ENCODE results near the gene RHBDD2. TPM values are rescaled to one million over a fixed set of nuclear protein-coding genes. Genes with fewer than 3 reads are reported as not detected.

The RHBDD2 gene
- total and polyA plus RNA-seq, 8 donors: 38.4 to 69.0 (median 46.7) TPM

GRCh38 chr7:75866114-75866488 lies 12.7 kb upstream of the RHBDD2 start:
- ATAC-seq: peak; percentile 11
- no peaks in the 10 kb centered on the region for H3K36me3 ChIP-seq
- intact Hi-C loops (cut with DNase I): loop anchor here in 1 of 2 donors (5.0 kb wide), 1 partner anchor 156 kb away; no protein-coding TSS in a partner anchor

DNA sequence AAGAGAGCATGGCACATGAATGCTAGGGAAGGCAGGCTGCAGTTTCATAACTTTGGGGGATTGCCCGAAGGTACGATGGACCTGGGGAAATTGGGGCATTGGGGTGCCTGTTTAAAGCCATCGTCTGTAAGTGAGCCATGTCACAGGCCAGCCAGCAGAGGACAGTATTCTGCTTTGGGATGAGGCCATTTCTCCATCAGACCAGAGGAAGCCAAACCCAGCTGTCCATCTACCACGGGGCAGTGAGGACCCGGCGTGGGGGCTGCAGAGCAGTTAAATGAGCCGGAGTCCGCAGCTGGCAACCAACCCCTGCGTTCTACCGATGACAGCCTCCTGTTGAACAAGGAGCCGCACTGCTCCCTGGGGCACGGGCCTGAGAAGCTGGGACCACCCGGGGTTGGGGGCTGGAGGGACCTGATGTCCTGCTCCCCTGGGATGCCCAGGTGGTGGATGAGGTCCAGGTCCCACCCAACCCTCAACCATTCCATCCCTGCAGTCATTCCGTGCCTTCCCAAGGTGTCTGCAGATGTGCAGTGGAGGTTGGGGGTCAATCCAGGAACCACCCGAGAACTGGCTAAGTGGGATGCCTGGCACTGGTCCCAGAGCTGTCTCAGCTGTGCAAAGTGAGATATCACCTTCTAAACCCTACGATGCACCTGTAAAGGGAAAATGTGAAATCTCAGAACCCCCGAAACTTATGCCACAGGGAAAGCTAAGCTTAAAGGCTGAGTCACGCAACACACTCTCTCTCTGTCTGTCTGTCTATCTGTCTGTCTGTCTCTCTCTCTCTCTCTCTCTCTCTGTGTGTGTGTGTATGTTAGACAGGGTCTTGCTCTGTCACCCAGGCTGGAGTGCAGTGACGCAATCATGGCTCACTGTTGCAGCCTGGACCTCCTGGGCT lies 12.1 kb upstream of the RHBDD2 start:
- TF ChIP-seq, protein P1, sequence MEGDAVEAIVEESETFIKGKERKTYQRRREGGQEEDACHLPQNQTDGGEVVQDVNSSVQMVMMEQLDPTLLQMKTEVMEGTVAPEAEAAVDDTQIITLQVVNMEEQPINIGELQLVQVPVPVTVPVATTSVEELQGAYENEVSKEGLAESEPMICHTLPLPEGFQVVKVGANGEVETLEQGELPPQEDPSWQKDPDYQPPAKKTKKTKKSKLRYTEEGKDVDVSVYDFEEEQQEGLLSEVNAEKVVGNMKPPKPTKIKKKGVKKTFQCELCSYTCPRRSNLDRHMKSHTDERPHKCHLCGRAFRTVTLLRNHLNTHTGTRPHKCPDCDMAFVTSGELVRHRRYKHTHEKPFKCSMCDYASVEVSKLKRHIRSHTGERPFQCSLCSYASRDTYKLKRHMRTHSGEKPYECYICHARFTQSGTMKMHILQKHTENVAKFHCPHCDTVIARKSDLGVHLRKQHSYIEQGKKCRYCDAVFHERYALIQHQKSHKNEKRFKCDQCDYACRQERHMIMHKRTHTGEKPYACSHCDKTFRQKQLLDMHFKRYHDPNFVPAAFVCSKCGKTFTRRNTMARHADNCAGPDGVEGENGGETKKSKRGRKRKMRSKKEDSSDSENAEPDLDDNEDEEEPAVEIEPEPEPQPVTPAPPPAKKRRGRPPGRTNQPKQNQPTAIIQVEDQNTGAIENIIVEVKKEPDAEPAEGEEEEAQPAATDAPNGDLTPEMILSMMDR (IDR thresholded peaks at IDR 0.05): peak; percentile 80 to 92
- intact Hi-C loops (cut with DNase I): loop anchor here in 1 of 2 donors (5.0 kb wide), 1 partner anchor 156 kb away; no protein-coding TSS in a partner anchor
- DNase-seq (peak in 3 of 4 donors; percentile 42 to 75 (median 58)), ATAC-seq (peak; percentile 95)
- no peaks in the 10 kb centered on the region for H3K9me3 ChIP-seq
- H3K27ac ChIP-seq: no peak overlapping the region
- no peaks in the 10 kb centered on the region for H3K36me3 ChIP-seq
- no peak overlapping the region for H3K4me3 ChIP-seq
- no peaks in the 10 kb centered on the region for H3K27me3 ChIP-seq
- H3K4me1 ChIP-seq: peaks cover 0 to 30% of the 10 kb centered on the region in 2 donors

More at GRCh38 chr7:75866114-75866488, 12.7 kb upstream of the RHBDD2 start:
- no peak overlapping the region for H3K4me3 ChIP-seq
- TF ChIP-seq, protein P1 (IDR thresholded peaks at IDR 0.05): no peak
- H3K9me3 ChIP-seq: no peaks in the 10 kb centered on the region
- DNase-seq: no peak
- H3K27ac ChIP-seq: no peak overlapping the region
- H3K4me1 ChIP-seq: peaks cover 0 to 29% of the 10 kb centered on the region in 2 donors
- no peaks in the 10 kb centered on the region for H3K27me3 ChIP-seq

GRCh38 chr7:75867390-75867717 lies 11.5 kb upstream of the RHBDD2 start:
- peaks cover 0 to 31% of the 10 kb centered on the region in 2 donors for H3K4me1 ChIP-seq
- DNase-seq: no peak
- H3K27me3 ChIP-seq: no peaks in the 10 kb centered on the region
- intact Hi-C loops (cut with DNase I): loop anchor here in 1 of 2 donors (5.0 kb wide), 1 partner anchor 155 kb away; no protein-coding TSS in a partner anchor
- H3K27ac ChIP-seq: no peak overlapping the region
- H3K36me3 ChIP-seq: no peaks in the 10 kb centered on the region
- ATAC-seq: no peak
- H3K4me3 ChIP-seq: no peak overlapping the region
- TF ChIP-seq, protein P1 (IDR thresholded peaks at IDR 0.05): no peak
- no peaks in the 10 kb centered on the region for H3K9me3 ChIP-seq

GRCh38 chr7:75868153-75868552 lies 10.7 kb upstream of the RHBDD2 start:
- Histone ChIP-seq H3K4me1 (peaks cover 0 to 39% of the 10 kb centered on the region in 2 donors), H3K36me3 (no peaks in the 10 kb centered on the region), H3K9me3 (no peaks in the 10 kb centered on the region), H3K4me3 (no peak overlapping the region), H3K27ac (no peak overlapping the region), H3K27me3 (no peaks in the 10 kb centered on the region)
- TF ChIP-seq, protein P1 (IDR thresholded peaks at IDR 0.05): no peak
- DNase-seq (no peak), ATAC-seq (no peak)
- intact Hi-C loops (cut with DNase I): loop anchor here in 1 of 2 donors (5.0 kb wide), 1 partner anchor 154 kb away; no protein-coding TSS in a partner anchor

DNA sequence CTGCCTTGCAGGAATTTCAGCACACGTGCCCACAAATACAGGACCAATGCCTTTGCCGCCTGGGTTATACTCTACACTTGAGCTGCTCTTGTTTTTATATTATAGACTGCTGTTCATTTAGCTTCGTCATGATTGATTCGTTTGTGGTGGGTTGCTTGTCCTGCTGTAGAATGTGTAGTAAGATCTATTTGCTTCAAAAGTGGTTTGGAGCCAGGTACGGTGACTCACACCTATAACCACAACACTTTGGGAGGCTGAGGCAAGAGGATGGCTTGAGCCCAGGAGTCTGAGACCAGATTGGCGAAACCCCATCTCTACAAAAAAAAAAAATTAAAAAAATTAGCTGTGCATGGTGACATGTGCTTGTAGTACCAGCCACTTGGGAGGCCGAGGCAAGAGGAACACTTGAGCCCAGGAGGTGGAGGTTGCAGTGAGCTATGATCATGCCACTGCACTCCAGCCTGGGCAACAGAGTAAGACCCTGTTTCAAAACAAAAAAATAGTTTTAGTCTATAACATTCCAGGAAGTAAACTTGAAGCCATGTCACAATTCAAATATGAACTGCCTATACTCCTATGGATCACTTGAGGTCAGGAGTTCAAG lies 9.0 kb upstream of the RHBDD2 start:
- H3K27ac ChIP-seq: no peak overlapping the region
- H3K4me3 ChIP-seq: no peak overlapping the region
- no peak for DNase-seq
- no peak for ATAC-seq
- peaks cover 0 to 51% of the 10 kb centered on the region in 2 donors for H3K4me1 ChIP-seq
- no peaks in the 10 kb centered on the region for H3K36me3 ChIP-seq
- TF ChIP-seq, protein P1 (IDR thresholded peaks at IDR 0.05): no peak
- no peaks in the 10 kb centered on the region for H3K27me3 ChIP-seq
- intact Hi-C loops (cut with DNase I): loop anchor here in 1 of 2 donors (5.0 kb wide), 1 partner anchor 152 kb away; no protein-coding TSS in a partner anchor
- no peaks in the 10 kb centered on the region for H3K9me3 ChIP-seq
